NCI-H2227 (cell line): Measurements from ENCODE around the gene LCE2D.

Source experiments
- DNase-seq: peaks from one replicate; lab custom pipeline; 2025; ENCODE audit not compliant: unreplicated experiment; lab: John Stamatoyannopoulos, UW

Gene LCE2D

DNA sequence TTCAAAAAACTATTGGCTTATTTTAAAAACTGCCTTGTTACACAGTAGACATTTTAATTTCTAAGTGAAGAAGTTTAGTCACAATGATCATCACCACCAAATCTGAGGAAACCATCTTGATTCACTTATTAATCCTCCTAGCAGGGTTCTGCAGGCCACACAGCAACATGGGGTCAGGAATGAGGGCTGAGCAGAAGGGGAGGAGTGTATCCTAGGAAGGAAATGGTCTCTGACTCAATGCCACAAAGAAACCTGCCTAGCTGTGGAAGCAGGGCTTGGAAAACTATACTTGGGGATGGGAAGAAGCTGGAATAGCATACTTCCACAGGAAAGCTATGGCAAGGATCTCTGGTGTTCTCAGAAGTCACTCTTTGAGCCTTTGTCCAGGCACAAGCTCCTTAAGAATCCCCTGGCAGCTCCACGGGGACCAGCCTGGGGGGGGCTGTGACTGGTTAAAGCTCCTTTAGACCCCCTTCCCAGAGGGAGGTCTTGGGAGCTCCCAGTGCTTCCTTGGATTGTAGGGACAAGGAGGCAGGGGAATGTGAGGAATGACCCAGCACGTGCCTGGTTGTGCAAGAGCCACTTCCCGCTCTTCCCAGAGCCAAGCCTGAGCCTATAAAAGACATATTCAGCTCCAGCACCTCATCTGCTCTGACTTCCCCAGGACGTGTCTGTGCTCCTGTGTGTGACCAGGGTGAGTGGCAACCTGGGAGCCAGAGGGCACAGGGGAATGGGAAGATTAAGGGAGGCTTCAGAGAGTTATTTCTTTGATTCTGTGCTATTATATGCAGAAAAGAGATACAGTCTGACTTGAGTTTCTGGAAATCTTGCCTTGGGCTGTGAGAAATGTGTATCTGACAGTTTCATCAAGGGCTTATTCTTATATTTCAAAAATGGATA, 34.8 kb downstream of the LCE2D start, which contains the start of gene LCE2A:
Gene LCE2A, plus strand, starts transcription at position 645 of the 900 bp plus-strand sequence. CDS start 557 bp downstream, outside the sequence.
- no peak for DNase-seq

DNA sequence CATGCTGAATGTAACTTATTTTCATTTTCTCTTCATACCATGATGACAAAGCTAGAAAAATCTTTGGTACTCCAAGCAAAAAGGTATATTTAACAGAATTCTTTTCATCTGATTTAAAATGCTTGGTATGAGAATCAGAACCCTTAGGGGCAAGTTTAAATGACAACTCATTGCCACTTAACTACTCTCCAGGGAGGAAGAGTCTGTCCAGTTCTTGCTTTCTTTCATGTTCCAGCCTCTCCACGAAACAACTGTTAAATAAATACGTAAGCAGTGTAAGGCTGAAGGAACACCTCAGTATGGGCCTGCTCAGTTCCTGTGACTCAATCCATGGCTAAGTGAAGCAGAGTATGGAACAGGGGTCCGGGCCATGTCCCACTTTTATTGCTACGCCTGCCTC, 36.6 kb downstream of the LCE2D start:
- no peak for DNase-seq

DNA sequence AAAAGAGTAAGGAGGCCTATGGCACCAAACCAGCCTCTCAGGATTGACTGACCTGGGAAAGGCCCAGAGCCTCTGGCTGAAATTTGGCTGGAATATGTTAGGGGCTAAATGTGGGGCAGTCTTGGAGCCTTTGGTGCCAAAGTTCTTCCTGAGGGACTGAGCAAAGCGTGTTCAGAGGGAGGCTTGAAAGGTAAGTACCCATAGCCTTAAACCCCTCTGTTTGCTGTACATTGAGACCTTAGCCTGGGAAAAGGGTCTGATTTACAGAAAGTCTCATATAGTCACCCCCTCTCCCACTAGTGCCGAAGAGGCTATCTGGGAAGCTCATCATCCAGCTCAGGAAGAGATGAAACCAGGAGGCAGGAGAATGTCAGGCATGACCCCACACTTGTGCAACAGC, 44.7 kb downstream of the LCE2D start, which contains the start of gene LCE4A:
Gene LCE4A, plus strand, starts transcription at position 301 of the 400 bp plus-strand sequence. CDS start 916 bp downstream, outside the sequence.
- DNase-seq, result no peak
